PFSK-1 (cell line): Measurements from ENCODE around the gene AGGF1.

Source experiments
- POLR2AphosphoS5 ChIP-seq: IDR thresholded peaks from 2 replicates; pipeline ENCODE4 v1.6.1; 2012; ENCODE audit warnings: low read depth, mild to moderate bottlenecking, control low read depth, low read length, moderate library complexity
- SIN3A ChIP-seq: IDR thresholded peaks from 2 replicates; pipeline ENCODE4 v1.6.1; 2012; ENCODE audit warnings: mild to moderate bottlenecking, low read length, moderate library complexity, borderline replicate concordance; ENCODE audit not compliant: insufficient read depth
- TF ChIP-seq, protein P1 (sequence below), 2 experiments: IDR thresholded peaks; 2 replicates each; pipeline versions ENCODE4 v1.6.1 to v1.8.0; 2011 to 2012; ENCODE audit warnings: low read depth in 2 of 2, low read length in 2 of 2, control low read depth in 1 of 2, inconsistent platforms in 1 of 2, mild to moderate bottlenecking in 1 of 2, moderate library complexity in 1 of 2; ENCODE audit not compliant: insufficient read depth in 1 of 2

DNA sequence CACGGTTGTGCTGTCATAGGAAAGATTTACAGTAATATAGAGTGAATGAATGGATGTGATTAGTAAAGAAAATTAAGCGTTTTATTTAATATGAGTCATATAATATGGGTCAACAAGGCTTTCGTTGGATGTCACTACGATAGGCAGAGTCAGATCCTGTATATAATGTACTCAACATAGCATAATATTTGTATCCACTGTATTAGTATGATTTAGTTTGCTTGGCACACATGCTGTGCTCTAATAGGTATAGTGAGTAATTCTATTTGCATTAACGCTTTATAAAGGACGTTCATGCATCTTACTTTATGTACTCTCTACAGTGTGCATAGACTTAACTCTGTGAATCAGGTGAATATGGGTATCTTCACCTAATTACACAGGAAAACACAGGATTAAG lies 35.9 kb upstream of the AGGF1 start:
- TF ChIP-seq, protein P1, sequence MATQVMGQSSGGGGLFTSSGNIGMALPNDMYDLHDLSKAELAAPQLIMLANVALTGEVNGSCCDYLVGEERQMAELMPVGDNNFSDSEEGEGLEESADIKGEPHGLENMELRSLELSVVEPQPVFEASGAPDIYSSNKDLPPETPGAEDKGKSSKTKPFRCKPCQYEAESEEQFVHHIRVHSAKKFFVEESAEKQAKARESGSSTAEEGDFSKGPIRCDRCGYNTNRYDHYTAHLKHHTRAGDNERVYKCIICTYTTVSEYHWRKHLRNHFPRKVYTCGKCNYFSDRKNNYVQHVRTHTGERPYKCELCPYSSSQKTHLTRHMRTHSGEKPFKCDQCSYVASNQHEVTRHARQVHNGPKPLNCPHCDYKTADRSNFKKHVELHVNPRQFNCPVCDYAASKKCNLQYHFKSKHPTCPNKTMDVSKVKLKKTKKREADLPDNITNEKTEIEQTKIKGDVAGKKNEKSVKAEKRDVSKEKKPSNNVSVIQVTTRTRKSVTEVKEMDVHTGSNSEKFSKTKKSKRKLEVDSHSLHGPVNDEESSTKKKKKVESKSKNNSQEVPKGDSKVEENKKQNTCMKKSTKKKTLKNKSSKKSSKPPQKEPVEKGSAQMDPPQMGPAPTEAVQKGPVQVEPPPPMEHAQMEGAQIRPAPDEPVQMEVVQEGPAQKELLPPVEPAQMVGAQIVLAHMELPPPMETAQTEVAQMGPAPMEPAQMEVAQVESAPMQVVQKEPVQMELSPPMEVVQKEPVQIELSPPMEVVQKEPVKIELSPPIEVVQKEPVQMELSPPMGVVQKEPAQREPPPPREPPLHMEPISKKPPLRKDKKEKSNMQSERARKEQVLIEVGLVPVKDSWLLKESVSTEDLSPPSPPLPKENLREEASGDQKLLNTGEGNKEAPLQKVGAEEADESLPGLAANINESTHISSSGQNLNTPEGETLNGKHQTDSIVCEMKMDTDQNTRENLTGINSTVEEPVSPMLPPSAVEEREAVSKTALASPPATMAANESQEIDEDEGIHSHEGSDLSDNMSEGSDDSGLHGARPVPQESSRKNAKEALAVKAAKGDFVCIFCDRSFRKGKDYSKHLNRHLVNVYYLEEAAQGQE (IDR thresholded peaks at IDR 0.05; ENCODE audit: insufficient read depth in 1 of 2, low read depth in 2 of 2, low read length in 2 of 2), result no peak
- no peak for TF ChIP-seq POLR2AphosphoS5
- no peak for TF ChIP-seq SIN3A
